HL-60 (cell line): Measurements from ENCODE around the gene BTNL3.

ENCODE experiments used
- CTCF ChIP-seq: IDR thresholded peaks from one replicate; pipeline ENCODE4 v1.5.1; 2011; ENCODE audit warnings: low read length, control low read depth, inconsistent platforms; ENCODE audit not compliant: insufficient read depth
- GABPA ChIP-seq: IDR thresholded peaks from 2 replicates; pipeline ENCODE4 v1.6.1; 2012; ENCODE audit warnings: low read depth
- POLR2AphosphoS5 ChIP-seq: IDR thresholded peaks from 2 replicates; pipeline ENCODE4 v1.6.1; 2012; ENCODE audit warnings: low read depth
- REST ChIP-seq: IDR thresholded peaks from 2 replicates; pipeline ENCODE4 v1.6.1; 2012; ENCODE audit warnings: low read depth; ENCODE audit not compliant: insufficient replicate concordance
- SPI1 ChIP-seq: IDR thresholded peaks from 2 replicates; pipeline ENCODE4 v1.6.1; 2012; ENCODE audit warnings: low read depth, mild to moderate bottlenecking, borderline replicate concordance

GRCh38 chr5:181035991-181036815, 47.6 kb downstream of the BTNL3 start:
- TF ChIP-seq CTCF, result no peak
- TF ChIP-seq SPI1, result no peak
- TF ChIP-seq REST, result no peak
- no peak for TF ChIP-seq POLR2AphosphoS5
- no peak for TF ChIP-seq GABPA
